ENCODE measurements around the gene BAAT.
"Not testable (repeated sequence)": the region's sequence is repeated elsewhere in the genome, so short reads cannot be mapped to it uniquely, and the experiment has no call there.

The BAAT gene

GRCh38 chr9:101359679-101360078 is 25.1 kb downstream of the BAAT start:
- DNase-seq = no peak

GRCh38 chr9:101356619-101357018 is 28.2 kb downstream of the BAAT start:
- no peak for DNase-seq

GRCh38 chr9:101354765-101355708 is 29.8 kb downstream of the BAAT start:
- no peak for DNase-seq

GRCh38 chr9:101354143-101354764 is 30.6 kb downstream of the BAAT start:
- DNase-seq = no peak

- no peak for DNase-seq
Measured at GRCh38 chr9:101353683-101354082, 31.1 kb downstream of the BAAT start.

- no peak for DNase-seq
Measured at GRCh38 chr9:101352892-101353463, 31.8 kb downstream of the BAAT start.

- no peak for DNase-seq
Measured at GRCh38 chr9:101350285-101350684, 34.5 kb downstream of the BAAT start.

GRCh38 chr9:101342595-101342994 is 42.2 kb downstream of the BAAT start:
- no peak for DNase-seq

GRCh38 chr9:101341958-101342357 is 42.8 kb downstream of the BAAT start:
- DNase-seq = no peak

GRCh38 chr9:101337237-101337636 is 47.6 kb downstream of the BAAT start:
- DNase-seq = no peak

GRCh38 chr9:101336091-101336490 is 48.7 kb downstream of the BAAT start:
- no peak for DNase-seq

GRCh38 chr9:101333926-101334702 is 50.7 kb downstream of the BAAT start:
- no peak for DNase-seq

- no peak for DNase-seq
Measured at GRCh38 chr9:101333490-101333889, 51.3 kb downstream of the BAAT start.

GRCh38 chr9:101332362-101332761 is 52.4 kb downstream of the BAAT start:
- DNase-seq = no peak

- DNase-seq = not testable (repeated sequence)
Measured at GRCh38 chr9:101327422-101327909, 57.3 kb downstream of the BAAT start.

GRCh38 chr9:101326501-101326900 is 58.3 kb downstream of the BAAT start:
- DNase-seq = peak; percentile 71

- DNase-seq = no peak
Measured at GRCh38 chr9:101326035-101326434, 58.8 kb downstream of the BAAT start.

GRCh38 chr9:101325053-101325452 is 59.8 kb downstream of the BAAT start:
- DNase-seq = no peak

GRCh38 chr9:101324245-101324804 is 60.5 kb downstream of the BAAT start:
- no peak for DNase-seq

GRCh38 chr9:101323129-101323528 is 61.7 kb downstream of the BAAT start:
- no peak for DNase-seq

- no peak for DNase-seq
Measured at GRCh38 chr9:101317735-101318134, 67.1 kb downstream of the BAAT start.

- DNase-seq = no peak
Measured at GRCh38 chr9:101315112-101315450, 69.7 kb downstream of the BAAT start.

- DNase-seq = no peak
Measured at GRCh38 chr9:101312661-101313060, 72.1 kb downstream of the BAAT start.

All from NCI-H1105 (cell line).